Measurements from ENCODE around the gene LGMN.

GRCh38 chr14:92717571-92718042 is 30.8 kb downstream of the LGMN start:
- no peak for TF ChIP-seq CTCF (conservative IDR thresholded peaks at IDR 0.05)
- TF ChIP-seq EZH2 (IDR thresholded peaks at IDR 0.05; ENCODE audit: low read depth): no peak

Measured in PC-9 (cell line).